Measurements from ENCODE around the gene MED12L.
"Not testable (repeated sequence)": the region's sequence is repeated elsewhere in the genome, so short reads cannot be mapped to it uniquely, and the experiment has no call there.

MED12L gene

GRCh38 chr3:151075869-151076562 is 9.4 kb upstream of the MED12L start:
- no peak overlapping the region for H2AFZ ChIP-seq (ENCODE audit: low read depth, low read length)
- no peaks in the 10 kb centered on the region for H3K9me3 ChIP-seq (ENCODE audit: low read length)
- no peaks in the 10 kb centered on the region for H3K27me3 ChIP-seq (ENCODE audit: insufficient read depth, low read length)
- no peak overlapping the region for H3K4me3 ChIP-seq (ENCODE audit: low read length)
- H3K4me1 ChIP-seq (ENCODE audit: insufficient read depth, low read length) = peaks cover 8% of the 10 kb centered on the region
- H3K36me3 ChIP-seq (ENCODE audit: insufficient read depth, low read length) = no peaks in the 10 kb centered on the region

DNA sequence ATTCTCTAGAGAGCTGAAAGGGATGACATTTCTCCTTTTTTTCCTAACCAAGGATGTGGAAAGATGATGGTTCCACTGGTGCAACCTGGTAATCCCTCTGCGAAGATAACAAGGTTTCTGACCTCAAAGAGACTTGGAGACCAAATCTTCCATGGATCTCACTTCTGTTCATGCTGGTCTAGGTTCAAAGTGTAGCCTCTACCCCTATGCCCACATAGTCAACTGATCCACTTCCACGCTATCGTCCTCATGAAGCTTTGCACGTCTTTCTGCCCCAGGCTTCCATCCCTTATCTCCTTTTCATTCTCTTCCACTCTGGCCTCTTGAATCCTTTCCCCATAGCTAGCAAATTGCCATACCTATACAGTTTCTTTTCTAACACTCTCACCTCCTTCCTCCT is 8.8 kb upstream of the MED12L start:
- Histone ChIP-seq H3K4me1 (ENCODE audit: insufficient read depth, low read length) (peaks cover 8% of the 10 kb centered on the region), H3K36me3 (ENCODE audit: insufficient read depth, low read length) (no peaks in the 10 kb centered on the region), H3K4me3 (ENCODE audit: low read length) (no peak overlapping the region), H3K9me3 (ENCODE audit: low read length) (no peaks in the 10 kb centered on the region), H2AFZ (ENCODE audit: low read depth, low read length) (no peak overlapping the region), H3K27me3 (ENCODE audit: insufficient read depth, low read length) (no peaks in the 10 kb centered on the region)

GRCh38 chr3:151081082-151081481 is 4.4 kb upstream of the MED12L start:
- H3K27me3 ChIP-seq (ENCODE audit: insufficient read depth, low read length) = not testable (repeated sequence)

DNA sequence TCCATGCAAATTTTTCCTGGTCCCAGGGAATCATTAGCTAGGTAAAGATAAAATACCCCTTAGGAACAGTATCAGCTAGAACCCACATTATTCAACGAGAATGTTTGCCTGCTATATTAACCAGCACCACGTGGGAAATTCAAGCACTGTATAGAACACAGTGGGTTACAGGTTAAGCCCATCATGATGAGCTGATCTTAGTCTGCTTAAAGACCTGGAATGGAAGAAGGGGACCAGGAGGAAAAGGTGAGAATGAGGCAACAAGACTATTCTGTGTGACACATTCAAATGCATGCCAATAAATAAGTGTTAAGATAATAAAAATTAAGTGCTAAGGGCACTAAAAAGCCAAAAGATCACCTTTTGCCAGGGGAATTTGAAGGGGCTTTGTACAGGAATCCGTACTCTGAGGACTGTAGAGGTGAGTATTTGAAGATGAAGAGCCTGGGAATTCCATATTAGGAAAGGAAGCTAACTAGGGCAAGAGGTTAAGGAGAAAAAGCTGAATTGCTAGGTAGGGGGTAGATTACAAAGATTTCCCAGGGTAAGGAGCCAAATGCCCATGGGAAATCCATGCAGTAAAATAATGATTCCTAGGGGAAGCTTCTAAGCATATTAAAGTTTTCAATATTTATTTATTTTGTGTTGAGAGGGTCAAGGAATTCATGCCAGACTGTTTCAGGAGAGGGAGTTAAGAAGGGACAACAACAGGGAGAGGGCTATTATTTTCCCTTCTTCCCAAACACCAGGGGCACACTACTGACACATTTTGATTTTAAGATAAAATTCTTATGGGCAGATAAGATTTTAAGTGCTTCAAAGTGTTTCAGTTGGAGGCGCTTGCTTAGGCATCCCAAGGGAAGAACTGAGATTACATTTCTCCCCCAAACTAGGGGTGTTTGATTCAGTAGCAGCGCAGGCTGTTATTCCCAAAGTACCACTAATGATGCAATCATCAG is 2.3 kb upstream of the MED12L start:
- no peak overlapping the region for H3K4me3 ChIP-seq (ENCODE audit: low read length)
- no peak overlapping the region for H2AFZ ChIP-seq (ENCODE audit: low read depth, low read length)
- H3K4me1 ChIP-seq (ENCODE audit: insufficient read depth, low read length) = peaks cover 10% of the 10 kb centered on the region
- peaks cover 5% of the 10 kb centered on the region for H3K27me3 ChIP-seq (ENCODE audit: insufficient read depth, low read length)
- H3K36me3 ChIP-seq (ENCODE audit: insufficient read depth, low read length) = no peaks in the 10 kb centered on the region
- no peaks in the 10 kb centered on the region for H3K9me3 ChIP-seq (ENCODE audit: low read length)

More at GRCh38 chr3:151081082-151081481, 4.4 kb upstream of the MED12L start:
- H2AFZ ChIP-seq (ENCODE audit: low read depth, low read length); H3K4me1 ChIP-seq (ENCODE audit: insufficient read depth, low read length); H3K9me3 ChIP-seq (ENCODE audit: low read length); H3K4me3 ChIP-seq (ENCODE audit: low read length); H3K36me3 ChIP-seq (ENCODE audit: insufficient read depth, low read length): not testable (repeated sequence)

DNA sequence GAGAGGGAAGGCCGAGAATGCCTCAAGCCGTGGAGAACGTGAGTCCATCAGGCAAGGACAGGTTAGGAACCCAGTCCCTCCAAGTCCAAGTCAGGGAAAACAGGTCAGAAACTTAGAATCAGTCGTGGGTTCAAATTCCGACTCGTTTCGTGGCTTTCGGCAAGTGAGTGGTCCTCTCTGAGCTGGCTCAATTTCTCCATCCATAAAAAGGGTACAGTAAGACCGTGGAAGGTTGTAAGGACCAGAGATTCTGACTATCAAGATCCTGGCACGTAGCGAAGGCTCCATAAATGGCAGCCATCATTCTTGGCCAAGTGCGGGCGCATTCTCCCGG is 604 bp upstream of the MED12L start:
- peak overlapping the region; percentile 92 for H3K4me3 ChIP-seq (ENCODE audit: low read length)
- H3K9me3 ChIP-seq (ENCODE audit: low read length) = no peaks in the 10 kb centered on the region
- H2AFZ ChIP-seq (ENCODE audit: low read depth, low read length) = peak overlapping the region; percentile 97
- no peaks in the 10 kb centered on the region for H3K36me3 ChIP-seq (ENCODE audit: insufficient read depth, low read length)
- H3K27me3 ChIP-seq (ENCODE audit: insufficient read depth, low read length) = peaks cover 5% of the 10 kb centered on the region
- H3K4me1 ChIP-seq (ENCODE audit: insufficient read depth, low read length) = peaks cover 11% of the 10 kb centered on the region

DNA sequence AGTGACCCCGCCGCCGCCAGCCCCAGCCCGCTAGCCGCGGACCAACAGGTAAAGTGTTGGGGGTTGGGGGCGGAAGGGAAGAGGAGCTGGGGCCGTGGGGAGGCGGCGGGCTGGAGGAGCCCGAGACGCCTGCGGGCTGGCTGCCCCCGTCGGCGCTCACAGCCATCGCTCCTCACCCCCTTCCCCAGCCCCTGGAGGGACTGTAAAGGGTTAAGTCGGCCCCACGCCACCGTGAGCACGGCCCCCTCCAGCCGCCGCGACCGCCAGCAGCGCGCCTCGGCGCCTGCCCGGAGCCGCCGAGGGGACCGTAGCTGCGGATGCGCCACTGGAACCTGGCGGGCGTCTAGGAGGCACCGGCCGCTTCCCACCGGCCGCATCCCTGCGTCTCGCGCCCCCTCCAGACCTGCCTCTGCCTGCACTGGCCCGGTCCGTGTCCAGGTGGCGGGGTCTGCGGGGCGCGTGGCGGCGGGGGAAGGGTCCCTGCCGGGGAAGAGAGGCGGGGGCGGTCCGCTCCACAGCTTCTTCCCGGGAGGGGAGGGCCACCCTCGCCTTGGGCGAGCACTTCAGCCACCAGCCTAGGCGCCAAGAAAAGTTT is 522 bp downstream of the MED12L start:
- Histone ChIP-seq H3K4me3 (ENCODE audit: low read length) (peak overlapping the region; percentile 92), H3K4me1 (ENCODE audit: insufficient read depth, low read length) (peaks cover 11% of the 10 kb centered on the region), H3K27me3 (ENCODE audit: insufficient read depth, low read length) (peaks cover 5% of the 10 kb centered on the region), H3K9me3 (ENCODE audit: low read length) (no peaks in the 10 kb centered on the region), H2AFZ (ENCODE audit: low read depth, low read length) (peak overlapping the region; percentile 97), H3K36me3 (ENCODE audit: insufficient read depth, low read length) (no peaks in the 10 kb centered on the region)

DNA sequence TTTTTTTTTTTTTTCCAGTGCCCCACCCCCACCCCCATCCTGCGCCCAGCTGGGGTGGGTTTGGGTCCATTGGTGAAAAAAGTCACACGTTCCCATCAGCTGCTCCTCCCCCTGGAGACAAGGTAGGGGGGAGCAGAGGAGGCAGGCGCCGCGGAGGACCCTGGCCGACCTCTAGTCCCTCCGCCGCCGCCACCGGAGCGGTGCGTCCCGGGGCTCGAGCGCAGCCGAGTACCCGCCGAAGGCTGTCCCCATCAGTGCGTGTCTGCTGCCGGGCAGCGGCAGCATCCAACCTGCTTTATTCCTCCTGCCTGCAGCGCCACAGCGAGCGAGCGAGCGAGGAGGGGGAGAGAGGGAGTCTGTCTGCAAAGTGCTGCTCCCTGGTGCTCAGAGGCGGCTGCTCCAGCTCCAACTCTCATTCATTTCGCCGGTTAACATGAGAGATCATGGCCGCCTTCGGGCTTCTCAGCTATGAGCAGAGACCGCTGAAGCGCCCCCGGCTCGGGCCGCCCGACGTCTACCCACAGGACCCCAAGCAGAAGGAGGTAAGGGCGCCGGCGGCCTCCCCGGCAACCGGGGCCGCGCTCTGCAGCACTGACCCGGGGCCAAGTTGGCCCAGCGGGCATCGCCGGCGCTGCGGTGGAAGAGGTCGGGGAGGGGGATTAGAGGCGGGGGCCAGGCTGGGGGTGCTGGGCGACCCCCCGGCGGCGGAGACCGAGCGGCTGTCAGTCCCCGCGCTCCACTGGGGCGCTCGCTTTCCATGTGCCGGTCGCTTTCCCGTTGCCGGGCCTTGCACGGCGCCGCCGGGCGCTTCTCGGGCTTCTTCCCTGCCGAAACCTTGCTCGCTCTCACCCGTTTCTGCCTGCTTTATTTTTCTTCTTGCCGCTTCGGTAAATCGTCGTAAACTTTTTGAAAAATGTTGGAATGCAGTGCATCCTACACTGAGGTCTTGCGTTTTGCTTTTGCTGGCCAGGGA is 1.3 kb downstream of the MED12L start:
- Histone ChIP-seq H3K4me3 (ENCODE audit: low read length) (peak overlapping the region; percentile 92), H3K9me3 (ENCODE audit: low read length) (no peaks in the 10 kb centered on the region), H3K36me3 (ENCODE audit: insufficient read depth, low read length) (no peaks in the 10 kb centered on the region), H3K27me3 (ENCODE audit: insufficient read depth, low read length) (peaks cover 5% of the 10 kb centered on the region), H2AFZ (ENCODE audit: low read depth, low read length) (peak overlapping the region; percentile 97), H3K4me1 (ENCODE audit: insufficient read depth, low read length) (peaks cover 11% of the 10 kb centered on the region)

DNA sequence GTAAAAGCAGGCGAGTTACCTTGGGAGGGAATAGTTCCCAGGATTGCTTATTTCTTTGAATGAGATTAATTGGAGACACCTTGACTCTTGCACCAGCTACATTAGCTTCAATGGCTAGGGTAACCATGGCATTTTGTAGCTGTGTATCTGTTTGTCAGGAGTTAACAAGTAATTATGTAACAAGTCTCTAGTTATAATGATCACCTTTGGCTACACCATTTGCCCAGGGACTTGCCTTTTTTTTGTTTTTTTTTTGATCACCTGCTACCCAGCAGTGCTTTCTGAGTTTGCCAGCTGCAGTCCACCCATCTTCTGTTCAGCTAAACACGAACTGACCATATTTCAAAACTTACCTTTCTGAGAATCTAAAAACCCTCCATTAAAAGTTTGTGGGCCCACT is 2.2 kb downstream of the MED12L start:
- H3K4me3 ChIP-seq (ENCODE audit: low read length) = peak overlapping the region; percentile 92

GRCh38 chr3:151091685-151092345 is 6.4 kb downstream of the MED12L start:
- Histone ChIP-seq H3K9me3 (ENCODE audit: low read length) (no peaks in the 10 kb centered on the region), H3K36me3 (ENCODE audit: insufficient read depth, low read length) (no peaks in the 10 kb centered on the region), H2AFZ (ENCODE audit: low read depth, low read length) (no peak overlapping the region), H3K27me3 (ENCODE audit: insufficient read depth, low read length) (no peaks in the 10 kb centered on the region), H3K4me1 (ENCODE audit: insufficient read depth, low read length) (peaks cover 13% of the 10 kb centered on the region), H3K4me3 (ENCODE audit: low read length) (no peak overlapping the region)

More for the DNA sequence above, 2.2 kb downstream of the MED12L start:
- Histone ChIP-seq H3K27me3 (ENCODE audit: insufficient read depth, low read length) (peaks cover 5% of the 10 kb centered on the region), H3K4me1 (ENCODE audit: insufficient read depth, low read length) (peaks cover 11% of the 10 kb centered on the region), H2AFZ (ENCODE audit: low read depth, low read length) (peak overlapping the region; percentile 97), H3K36me3 (ENCODE audit: insufficient read depth, low read length) (no peaks in the 10 kb centered on the region), H3K9me3 (ENCODE audit: low read length) (no peaks in the 10 kb centered on the region)

DNA sequence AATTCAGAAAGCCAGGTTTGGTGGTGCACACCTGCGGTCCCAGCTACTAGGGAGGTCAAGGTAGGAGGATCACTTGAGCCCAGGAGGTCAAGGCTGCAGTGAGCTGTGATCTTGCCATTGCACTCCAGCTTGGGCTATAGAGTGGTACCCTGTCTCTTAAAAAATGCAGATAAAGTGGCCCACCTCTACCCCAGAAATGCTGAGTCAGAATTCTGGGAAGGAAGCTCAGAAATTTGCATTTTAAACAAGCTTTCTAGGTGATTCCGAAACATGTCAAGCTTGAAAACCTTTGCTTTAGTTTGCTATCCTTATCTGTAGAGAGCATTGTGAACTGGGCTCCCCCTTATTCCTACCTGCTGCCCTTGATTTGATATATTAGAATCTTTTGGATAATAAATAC is 7.7 kb downstream of the MED12L start:
- Histone ChIP-seq H3K27me3 (ENCODE audit: insufficient read depth, low read length) (no peaks in the 10 kb centered on the region), H3K4me3 (ENCODE audit: low read length) (no peak overlapping the region), H3K36me3 (ENCODE audit: insufficient read depth, low read length) (no peaks in the 10 kb centered on the region), H3K4me1 (ENCODE audit: insufficient read depth, low read length) (peaks cover 3% of the 10 kb centered on the region), H2AFZ (ENCODE audit: low read depth, low read length) (no peak overlapping the region), H3K9me3 (ENCODE audit: low read length) (no peaks in the 10 kb centered on the region)

DNA sequence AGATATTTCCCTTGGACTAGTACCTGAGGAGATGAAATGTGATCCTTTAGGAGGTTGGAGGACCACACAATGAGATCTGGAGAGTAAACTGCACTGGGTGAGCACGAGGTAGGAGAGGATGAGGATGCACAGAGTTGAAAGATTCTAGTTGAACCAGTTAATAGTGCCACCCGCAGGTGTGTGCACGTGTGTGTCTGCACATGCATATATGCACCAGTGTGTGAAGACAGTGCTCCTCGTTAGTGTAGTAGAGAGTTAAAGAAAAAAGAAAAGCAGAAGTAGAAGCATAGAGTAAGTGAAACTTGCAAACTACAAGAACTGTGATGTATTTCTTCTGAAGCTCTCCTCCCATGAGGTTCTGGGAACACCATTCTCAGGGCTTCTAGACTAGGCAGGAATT is 8.4 kb downstream of the MED12L start:
- H3K4me3 ChIP-seq (ENCODE audit: low read length) = no peak overlapping the region
- H3K9me3 ChIP-seq (ENCODE audit: low read length) = no peaks in the 10 kb centered on the region
- H2AFZ ChIP-seq (ENCODE audit: low read depth, low read length) = no peak overlapping the region
- no peaks in the 10 kb centered on the region for H3K27me3 ChIP-seq (ENCODE audit: insufficient read depth, low read length)
- no peaks in the 10 kb centered on the region for H3K36me3 ChIP-seq (ENCODE audit: insufficient read depth, low read length)
- peaks cover 3% of the 10 kb centered on the region for H3K4me1 ChIP-seq (ENCODE audit: insufficient read depth, low read length)

- Histone ChIP-seq H2AFZ (ENCODE audit: low read depth, low read length) (no peak overlapping the region), H3K36me3 (ENCODE audit: insufficient read depth, low read length) (no peaks in the 10 kb centered on the region), H3K9me3 (ENCODE audit: low read length) (no peaks in the 10 kb centered on the region), H3K27me3 (ENCODE audit: insufficient read depth, low read length) (no peaks in the 10 kb centered on the region), H3K4me1 (ENCODE audit: insufficient read depth, low read length) (peaks cover 3% of the 10 kb centered on the region), H3K4me3 (ENCODE audit: low read length) (no peak overlapping the region)
Observed at GRCh38 chr3:151096716-151097115, 11.3 kb downstream of the MED12L start.

Measured in neuron (in vitro differentiated cells).